GM18909 (cell line): ENCODE data around the gene TBR1.

ENCODE experiments used
- ATAC-seq: cut with Tn5 transposase; IDR thresholded peaks from one replicate; pipeline ENCODE4 v1.9.1; 2021; ENCODE audit warnings: mild to moderate bottlenecking; ENCODE audit not compliant: unreplicated experiment, poor library complexity

Gene TBR1

DNA sequence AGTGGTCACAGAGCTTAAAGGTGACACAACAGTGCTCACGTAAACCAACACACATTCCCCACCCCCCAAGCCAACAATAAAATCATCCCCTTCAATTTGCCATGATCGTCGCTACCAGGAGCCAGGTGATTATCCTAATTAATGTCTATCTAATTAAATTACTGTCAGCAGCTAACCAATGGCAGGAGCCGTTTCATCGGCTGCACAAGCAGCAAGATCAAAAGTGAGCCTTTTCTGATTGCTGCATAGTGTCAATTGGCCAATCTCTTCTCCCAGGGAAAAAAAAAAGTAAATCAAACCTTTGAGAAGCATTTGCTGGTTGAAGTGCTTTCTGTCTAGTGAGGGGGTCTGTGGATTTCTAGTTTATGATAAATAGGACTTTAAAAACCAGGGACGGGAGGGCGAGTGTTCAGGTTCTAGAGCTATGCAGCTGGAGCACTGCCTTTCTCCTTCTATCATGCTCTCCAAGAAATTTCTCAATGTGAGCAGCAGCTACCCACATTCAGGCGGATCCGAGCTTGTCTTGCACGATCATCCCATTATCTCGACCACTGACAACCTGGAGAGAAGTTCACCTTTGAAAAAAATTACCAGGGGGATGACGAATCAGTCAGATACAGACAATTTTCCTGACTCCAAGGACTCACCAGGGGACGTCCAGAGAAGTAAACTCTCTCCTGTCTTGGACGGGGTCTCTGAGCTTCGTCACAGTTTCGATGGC, at the start of gene TBR1:
TSS of gene TBR1 (plus strand) at position 311 of the 721 bp plus-strand sequence. CDS start at position 425, 114 bp downstream.
- no peak for ATAC-seq

DNA sequence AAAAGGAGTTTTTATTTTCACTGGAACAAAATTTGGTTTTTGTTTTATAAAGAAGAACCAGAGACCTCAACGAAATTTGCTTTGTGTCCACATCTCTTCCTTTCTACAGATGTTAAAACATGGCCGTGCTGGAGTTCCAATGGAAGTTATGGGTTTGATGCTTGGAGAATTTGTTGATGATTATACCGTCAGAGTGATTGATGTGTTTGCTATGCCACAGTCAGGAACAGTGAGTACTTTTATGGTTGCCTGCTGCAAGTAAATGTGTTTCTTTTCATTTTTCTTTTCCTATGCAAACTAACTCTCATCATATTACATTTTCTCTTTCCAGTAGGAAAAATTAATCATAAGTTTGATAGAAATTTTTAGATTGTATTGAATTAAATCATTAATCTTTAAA, 48.4 kb upstream of the TBR1 start:
- ATAC-seq: no peak

DNA sequence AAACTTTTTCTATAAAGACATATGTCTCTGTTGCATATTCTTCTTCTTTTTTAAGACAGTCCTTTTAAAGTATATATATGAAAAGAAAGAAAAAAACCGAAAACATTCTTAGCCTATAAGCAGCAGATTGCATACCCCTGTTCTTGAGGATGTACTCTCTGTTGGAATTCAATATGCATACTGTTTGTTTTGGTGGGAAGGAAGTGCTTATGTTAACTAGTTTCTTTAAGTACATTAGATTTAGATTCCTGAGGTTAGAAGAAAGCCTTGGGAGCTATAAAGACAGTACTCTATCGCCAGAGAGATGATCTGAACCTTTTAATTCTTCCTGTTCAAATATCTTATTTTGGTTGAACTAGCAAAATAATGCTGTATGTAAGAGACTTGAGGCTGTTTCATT, 46.8 kb upstream of the TBR1 start:
- ATAC-seq: no peak

DNA sequence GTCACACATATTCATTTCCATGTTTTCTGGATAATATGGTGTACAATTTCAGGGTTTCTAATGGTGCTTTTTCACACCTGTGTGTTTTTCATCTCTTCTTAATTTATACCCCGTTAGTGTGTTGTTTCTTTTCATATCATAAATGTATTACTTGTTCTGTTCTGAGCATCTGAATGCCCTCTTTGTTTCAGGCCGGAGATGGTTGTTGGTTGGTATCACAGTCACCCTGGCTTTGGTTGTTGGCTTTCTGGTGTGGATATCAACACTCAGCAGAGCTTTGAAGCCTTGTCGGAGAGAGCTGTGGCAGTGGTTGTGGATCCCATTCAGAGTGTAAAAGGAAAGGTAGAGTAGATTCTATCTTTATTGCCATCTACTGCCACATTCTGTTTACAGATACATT, 45.1 kb upstream of the TBR1 start:
- ATAC-seq: no peak

DNA sequence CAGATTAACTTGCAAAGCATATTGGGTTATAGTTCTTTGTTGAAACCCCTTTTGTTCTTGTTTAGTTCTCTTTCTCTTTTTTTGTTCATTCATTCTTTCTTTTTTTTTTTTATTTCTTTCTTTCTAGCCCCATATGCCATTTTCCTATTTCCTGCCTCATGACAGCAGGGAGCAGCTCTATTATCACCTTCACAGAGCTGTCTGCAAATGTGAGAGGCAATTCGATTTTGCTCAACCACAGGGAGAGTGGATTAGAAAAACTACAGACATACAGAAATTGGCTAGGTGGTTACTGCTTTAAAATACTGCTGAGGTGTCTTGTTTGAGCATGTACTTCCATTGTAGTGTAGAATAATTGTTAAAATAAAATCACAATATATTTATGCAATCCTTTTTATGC, 44.2 kb upstream of the TBR1 start:
- no peak for ATAC-seq

DNA sequence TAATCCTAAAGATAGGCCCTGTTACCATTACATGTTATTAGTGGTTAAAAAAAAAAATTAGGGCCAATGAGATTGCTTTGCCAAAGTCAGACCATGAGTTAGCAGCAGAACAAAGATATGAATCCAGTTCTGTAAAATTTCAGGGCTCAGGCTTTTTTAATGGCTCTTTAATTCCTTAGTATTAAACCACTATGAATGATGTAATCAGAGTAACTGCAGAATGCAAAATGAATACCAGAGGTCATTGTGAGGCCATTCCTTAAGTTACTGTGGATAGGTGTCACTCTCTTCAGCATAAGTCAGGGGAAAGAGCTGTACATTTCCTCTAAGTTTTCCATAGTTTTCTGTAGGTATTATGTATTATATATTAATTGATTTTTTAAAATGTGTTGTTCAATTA, 42.2 kb upstream of the TBR1 start:
- no peak for ATAC-seq

DNA sequence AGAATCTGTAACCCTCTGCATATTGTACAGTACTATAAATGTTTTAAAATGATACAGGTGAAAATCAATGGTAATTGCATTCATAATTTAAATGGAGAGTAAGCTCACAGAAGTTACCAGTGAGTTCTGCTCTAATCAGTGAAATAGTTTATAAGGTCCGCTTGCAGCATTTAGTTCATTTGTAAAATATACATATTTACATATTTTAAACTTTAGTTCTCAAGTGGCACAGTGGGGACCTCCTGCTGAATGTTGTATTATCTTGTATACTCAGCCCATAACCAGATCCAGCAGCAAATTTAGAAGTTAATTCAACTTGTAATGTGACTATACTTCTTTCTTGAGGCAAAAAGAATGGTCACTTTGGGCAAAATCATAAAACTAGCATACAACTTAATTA, 41.7 kb upstream of the TBR1 start:
- ATAC-seq: no peak

DNA sequence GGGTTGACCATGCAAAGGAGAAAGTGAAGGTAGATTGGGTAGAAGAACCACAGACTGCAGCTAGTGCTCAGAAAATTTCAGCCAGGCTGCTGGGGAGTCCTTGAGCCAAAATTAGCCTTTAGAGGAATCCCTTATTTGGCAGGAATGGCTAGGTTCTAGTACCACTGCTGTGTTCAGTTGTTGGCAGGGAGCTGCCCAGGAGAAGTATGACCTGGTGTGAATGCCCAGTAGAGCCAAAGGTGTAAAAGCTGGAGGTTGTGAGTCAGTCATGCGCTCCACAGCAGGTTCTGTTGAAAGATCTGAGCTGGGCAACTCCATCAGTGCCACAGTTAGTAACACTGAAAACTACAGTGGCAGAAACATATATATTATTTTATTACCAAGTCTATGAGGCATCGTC, 36.4 kb upstream of the TBR1 start:
- ATAC-seq: no peak

DNA sequence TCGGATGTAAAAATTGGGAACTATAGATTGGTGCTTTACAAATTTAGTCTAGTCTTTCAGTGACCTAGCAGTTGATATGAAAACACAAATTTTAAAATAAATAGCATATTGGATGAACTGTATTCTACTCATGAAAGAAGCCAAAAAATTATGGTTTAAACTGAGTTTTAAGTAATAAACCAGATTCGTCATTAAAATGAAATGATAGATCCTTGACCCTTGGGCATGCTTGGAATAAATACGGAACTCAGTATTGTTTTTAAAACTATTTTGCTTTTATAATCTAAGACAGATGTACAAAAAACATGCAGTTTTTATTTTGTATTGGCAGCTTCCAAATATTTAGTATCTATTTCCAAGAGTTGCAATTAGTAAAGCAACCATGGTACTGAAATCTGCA, 34.6 kb upstream of the TBR1 start:
- no peak for ATAC-seq

DNA sequence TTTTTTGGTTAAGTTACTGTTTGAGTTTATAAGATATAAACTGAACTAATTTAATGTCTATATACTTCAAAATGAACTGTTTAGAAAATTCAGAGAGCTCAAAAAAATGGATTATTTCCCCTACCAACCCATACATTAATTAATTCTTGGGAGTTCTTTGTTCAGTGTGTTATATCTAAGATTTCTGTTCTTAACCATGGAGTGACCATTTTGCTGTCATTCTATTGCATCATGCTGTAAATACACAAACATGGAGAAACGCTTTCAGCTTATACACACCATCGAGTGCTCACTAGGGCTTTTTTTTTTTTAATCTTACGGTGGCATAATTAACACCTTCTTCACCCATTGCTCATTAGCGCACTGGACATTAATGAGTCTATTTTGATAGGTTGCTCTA, 33.4 kb upstream of the TBR1 start:
- no peak for ATAC-seq

DNA sequence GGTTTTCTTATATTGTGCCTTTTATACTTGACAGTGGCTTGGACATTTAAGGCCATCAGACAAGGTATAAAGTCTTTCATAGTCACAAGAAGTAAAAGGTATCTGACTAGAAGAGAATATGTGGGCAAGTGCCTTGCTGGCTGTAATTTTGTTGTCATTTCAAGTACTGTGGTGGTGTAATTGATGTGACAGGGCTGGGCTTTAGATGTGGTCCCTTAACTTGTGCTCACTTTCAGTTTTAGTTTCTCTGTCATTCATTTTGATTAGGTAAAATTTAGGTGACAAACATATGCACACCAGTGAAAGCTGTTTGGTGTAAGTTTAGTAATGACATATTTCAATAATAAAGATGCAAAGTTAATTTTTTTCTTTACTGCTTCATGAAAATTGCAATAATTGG, 31.2 kb upstream of the TBR1 start:
- peak; percentile 78 for ATAC-seq

DNA sequence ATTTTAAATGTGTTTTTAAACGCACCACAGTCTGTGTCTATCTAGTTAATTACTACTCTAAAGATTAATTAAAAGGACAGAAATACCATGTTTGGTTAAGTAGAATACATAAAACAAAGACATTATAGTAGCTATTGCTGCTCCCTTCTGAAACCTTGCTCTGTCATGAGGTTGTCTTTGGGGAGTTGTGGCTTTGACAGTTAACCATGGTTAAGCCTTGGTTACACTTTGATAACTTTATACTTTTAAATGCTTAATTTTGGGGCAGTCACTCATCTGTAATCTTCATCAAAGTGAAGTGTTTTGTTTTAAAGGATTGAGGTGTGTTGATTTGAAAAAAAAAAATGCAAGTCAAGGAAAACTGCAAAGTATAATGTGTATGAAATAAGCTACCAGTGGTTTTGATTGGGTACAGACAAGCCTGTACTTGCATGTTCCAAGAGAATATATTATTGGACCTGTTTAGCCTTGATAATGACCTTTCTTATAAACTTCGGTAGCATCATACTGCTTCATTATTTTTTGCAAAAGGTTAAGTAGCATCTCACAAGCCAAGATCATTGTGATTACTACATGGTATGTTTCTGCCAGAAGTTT, 29.8 kb upstream of the TBR1 start:
- ATAC-seq: peak; percentile 76

DNA sequence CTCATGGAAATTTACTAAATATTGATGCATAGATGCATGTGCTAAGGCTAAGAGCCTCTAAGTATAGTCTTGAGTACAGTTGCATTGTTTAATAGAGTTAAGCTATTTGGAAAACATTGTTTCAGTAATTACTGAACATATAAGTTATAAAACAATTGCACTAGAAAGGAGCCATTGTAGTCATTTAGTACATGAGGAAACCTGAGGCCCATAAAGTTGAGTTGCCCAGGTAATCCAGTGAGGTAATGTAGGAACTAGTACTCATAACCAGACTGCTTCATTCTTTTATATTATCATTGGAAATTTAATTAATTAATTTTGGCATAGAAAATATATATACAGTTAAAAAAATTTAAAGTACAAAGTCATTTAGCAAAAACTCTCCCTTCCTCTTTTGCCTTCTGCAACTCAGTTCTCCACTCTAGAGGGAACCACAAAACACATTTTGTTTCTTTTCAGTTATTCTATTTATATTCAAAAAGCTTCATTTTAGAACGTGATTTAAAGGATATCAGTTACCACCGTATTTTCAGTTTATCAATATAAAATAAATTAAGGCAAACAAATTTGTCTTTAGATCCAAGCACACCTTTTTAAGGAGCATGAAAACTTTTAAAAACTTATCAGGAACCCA, 27.8 kb upstream of the TBR1 start:
- ATAC-seq: peak; percentile 28

DNA sequence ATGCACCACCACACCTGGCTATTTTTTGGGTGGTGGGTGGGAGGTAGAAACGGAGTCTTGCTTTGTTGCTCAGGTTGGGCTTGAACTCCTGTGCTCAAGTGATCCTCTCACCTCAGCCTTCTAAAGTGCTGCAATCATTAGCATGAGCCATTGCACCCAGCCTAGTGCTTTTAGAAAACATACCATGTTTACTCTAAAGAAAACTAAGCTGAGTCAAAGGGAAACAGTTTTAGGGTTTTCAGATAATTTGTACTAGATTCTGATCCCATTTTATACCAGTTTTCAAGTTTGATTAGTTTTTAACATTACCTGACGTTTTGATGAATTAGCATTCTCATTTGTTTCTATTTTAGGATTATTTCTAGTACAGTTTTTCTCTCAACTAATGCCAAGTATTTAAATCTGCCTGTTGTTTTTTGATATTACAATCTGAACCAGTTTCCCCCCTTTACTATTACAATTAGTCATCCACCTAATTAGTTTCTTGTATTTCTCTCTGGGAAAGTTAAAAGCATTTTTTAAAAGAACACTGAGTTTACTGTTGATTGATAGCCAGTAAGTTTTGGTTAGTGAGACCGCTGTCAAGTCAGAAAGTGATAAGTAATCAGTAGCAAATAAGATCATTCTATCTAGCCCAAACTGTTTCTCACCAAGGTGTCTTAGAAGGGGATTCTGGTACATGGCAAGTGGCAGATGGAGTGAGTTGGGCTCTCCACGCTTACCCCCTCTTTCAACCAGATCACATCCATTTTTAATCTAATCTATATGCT, 24.2 kb upstream of the TBR1 start:
- ATAC-seq: no peak

DNA sequence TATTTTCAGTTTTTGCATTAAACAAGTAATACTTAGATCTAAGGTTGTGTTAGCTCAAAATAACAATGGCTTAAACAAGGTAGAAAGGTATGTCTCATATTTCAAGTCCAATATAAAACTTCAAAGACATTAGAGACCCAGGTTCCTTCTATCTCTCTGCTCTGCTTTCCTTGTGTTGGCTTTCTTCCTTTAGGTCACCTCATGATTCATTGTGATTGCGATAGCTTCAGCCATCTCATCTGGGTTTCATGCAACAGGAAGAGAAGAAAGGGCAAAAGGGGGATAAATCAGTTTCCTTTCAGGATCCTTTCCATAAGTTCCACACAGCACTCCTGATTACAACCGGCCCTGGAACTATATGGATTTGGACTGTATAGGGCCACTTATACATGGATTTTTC, 16.0 kb upstream of the TBR1 start:
- ATAC-seq: no peak

DNA sequence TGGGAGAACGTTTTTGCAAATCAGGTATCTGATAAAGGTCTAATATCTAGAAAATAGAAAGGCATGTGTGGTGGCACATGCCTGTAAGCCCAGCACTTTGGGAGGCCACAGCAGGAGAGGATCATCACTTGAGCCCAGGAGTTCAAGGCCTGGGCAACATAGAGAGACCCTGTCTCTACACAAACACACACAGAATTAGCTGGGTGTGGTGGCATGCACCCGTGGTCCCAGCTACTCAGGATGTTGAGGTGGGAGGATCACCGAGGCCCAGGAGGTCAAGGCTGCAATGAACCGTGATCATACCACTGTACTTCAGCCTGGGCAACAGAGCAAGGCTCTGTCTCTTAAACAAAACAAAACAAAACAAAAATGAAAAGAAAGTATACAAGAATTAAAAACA, 13.8 kb upstream of the TBR1 start:
- ATAC-seq: no peak

DNA sequence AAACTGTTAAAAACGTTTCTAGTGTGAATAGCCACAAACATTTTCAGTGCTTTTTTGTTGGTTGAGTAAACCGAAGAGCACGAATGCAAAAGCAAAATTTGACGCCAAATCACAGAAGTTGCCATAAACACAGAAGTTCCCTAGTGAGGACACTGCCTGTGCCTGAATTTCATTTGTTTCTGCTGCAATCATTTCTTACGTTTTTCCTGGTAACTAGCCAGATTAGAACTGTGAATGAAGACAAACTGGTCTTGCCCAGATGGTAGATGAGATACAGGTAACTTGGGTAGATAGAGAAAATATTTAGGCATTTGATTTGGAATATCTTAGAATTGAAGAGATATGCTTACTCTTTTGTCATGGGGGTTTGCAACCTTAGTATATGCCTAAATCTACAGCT, 9.8 kb upstream of the TBR1 start:
- no peak for ATAC-seq

DNA sequence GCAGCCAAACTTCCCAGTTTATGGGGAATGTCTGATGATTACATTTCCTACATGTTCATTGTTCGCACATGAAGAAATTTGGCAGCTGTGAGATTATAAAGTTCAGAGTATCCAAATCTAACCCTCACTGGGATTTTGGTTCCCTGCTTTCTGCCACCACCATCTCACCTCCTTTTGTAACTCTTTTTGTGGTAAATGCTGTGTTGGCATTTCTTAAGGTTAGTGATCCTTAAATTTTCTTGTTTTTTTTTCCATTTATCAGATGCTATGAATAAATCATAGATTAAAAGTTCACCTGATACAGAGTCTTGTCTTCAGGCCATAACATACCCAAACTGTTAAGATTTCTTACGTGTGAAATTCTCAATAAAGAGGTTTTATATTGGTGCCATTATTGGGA, 8.5 kb upstream of the TBR1 start:
- no peak for ATAC-seq

DNA sequence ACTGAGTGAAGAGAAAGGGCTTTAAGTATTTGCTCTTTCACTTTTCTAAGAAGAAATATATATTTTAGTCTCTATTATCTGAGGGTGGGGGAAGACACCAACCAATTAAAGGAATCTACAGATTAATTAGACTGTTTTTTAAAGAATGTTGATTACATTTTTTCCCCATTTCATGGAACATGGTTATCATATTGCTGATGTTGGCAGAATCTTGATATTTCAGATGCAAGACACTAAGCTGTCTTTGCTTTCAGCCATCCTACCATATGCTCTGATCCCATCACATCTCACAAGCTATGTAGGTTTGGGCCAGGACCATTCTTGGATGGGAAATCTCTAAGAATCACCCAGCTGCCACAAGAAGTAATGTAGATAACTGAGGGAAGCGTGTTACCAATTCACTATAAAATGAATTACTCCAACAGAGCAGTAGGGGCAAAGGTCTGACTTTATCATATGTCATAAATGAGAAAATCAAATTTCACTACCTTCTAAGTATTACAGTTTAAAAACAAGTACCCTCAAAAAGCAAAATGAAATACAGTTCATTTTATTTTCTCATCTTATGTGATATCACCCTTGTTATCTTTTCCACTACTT, 6.7 kb upstream of the TBR1 start:
- ATAC-seq: no peak

DNA sequence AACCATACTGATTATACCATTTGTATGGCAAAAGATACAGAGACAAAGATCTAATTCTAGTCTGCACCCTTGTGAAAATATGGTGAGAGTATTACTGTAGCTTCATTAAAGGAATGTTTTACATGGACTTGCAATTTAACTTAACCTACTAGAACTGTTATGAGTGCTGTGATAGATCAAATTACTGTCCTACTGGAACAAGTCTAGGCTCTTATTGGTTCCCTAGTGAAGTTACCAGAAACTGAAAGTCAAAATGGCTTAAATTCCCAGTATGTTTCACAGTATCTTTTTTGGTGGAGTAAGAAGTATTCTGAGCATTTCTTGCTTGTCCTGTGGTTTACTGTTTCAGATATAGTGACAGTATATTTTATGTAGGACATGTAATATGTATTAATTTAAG, 3.8 kb upstream of the TBR1 start:
- ATAC-seq: no peak
